Activated CD4-positive, CD25-positive, alpha-beta regulatory T cell (primary cell): ENCODE results near the gene DYNLT3.

ENCODE experiments used
- DNase-seq, 4 experiments: peaks; one replicate each; lab custom pipeline; 2025; lab: John Stamatoyannopoulos, UW

Gene DYNLT3, protein sequence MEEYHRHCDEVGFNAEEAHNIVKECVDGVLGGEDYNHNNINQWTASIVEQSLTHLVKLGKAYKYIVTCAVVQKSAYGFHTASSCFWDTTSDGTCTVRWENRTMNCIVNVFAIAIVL

DNA sequence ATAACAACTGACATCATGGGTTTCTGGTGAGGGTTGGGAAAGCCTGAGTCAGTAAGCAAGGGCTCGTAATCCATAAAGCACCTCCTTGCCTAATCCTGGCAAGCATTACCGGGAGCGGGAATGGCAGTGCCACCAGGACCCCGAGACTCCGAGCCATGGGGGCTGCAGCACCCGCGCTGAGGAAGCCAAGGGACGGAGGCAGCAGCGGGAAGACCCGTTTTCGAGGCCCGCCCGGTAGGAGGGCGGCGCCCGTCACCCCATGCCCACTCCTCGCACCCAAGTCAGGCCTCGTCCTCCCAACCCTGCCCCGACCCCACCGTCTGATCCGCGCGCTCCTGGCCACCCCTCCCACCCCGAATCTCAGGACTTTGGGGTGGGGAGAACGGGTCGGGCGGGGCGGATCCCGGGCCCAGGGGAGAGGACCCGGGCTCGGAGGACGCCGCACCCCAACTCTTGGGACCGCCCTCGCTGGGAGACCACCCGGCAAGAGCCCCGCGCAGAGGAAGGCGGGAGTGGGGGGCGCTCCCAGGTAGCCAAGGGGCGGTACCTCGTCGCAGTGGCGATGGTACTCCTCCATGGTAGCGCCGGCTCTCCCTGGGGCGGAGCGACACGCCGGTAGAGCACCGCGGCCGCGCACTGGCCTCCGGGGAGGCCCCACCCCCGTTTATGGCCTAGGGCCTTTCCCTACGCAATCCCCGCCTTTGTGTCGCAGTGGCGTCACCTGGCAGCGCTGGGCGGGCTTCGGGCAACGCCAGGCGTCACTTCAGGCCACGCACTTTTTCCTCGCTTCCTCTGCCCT lies at the start of gene DYNLT3:
DYNLT3 (minus strand) TSS at position 638 of the 799 bp plus-strand sequence; CDS start at position 577, 61 bp downstream.
- peak; percentile 29 to 56 (median 36) for DNase-seq

DNA sequence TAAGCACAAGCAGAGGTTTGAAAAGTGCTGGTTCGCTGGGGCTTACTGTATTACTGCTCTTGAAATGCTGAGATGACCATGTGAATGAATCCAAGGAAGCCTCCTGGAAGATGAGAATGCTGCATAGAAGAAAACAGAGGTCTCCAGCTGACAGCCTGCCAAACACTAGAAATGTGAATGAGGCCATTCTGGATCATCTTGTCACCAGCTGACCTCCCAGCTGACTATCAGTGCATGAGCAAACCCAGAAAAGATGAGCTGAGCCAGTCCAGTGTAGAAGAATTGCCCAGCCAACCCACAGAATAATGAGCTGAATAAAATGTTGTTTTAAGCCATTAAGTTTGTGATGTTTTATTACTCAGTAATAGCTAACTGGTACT lies 49.1 kb upstream of the DYNLT3 start:
- DNase-seq = no peak

- DNase-seq = no peak
Measured at GRCh38 chrX:37895795-37896510, 48.6 kb upstream of the DYNLT3 start.

DNA sequence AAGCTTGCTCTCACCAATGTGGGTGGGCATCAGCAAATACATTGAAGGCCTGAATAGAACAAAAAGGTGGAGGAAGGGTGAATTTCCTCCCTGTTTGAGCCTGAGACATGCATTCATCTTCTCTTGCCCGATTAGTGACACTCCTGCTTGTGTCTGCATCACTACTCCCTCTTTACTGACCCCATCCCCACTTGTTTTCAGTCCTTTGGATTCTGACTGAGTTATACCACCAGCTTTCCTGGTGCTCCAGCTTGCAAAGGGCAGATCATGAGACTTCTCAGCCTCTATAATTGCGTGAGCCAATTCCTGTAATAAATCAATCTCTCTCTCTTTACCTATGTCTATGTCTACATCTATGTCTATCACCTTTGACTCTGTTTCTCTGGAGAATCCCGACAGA lies 47.4 kb upstream of the DYNLT3 start:
- no peak for DNase-seq

GRCh38 chrX:37888010-37888409 lies 40.6 kb upstream of the DYNLT3 start:
- no peak for DNase-seq

DNA sequence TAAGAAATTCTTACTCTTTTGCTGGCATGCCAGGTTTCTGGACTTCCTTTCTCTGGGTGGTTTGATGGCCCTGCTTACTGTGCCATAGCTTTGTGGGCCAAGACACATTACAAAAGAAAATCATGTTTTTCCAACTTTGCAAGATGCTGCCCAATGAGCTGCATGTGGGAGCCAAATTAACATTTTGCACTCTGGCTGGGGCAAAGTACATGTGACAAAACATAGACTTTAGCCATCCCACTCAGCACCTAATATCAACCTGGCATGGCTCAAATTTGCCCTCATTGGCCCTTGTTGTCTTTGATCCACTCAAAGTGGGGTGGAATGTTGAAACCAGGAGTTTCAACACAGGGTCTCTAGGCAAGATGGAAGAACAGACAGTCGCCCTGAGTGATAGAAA lies 40.0 kb upstream of the DYNLT3 start:
- DNase-seq = no peak

GRCh38 chrX:37883196-37883595 lies 35.8 kb upstream of the DYNLT3 start:
- DNase-seq = no peak

GRCh38 chrX:37879692-37880091 lies 32.3 kb upstream of the DYNLT3 start:
- no peak for DNase-seq

DNA sequence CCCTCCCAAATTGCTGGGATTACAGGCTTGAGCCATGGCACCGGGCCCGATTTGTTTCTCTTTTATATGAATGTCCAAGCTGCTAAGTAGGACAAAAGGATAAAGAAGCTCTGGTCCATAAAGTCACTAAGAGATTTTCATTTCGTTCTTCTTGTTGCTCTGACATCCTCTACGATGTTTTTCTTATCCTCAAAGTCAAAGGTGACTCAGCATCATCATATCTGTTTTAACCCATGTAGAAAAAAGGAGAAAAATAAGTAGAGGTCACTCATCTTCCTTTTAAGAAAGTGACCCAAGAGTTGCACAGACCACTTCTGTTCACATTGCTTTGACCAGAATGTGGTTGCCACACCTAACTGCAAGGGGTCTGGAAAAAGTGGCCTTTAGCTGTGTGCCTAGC lies 29.3 kb upstream of the DYNLT3 start:
- DNase-seq = no peak

- no peak for DNase-seq
Measured at GRCh38 chrX:37875675-37876074, 28.3 kb upstream of the DYNLT3 start.

GRCh38 chrX:37873220-37873619 lies 25.8 kb upstream of the DYNLT3 start:
- no peak for DNase-seq

- DNase-seq = no peak
Measured at GRCh38 chrX:37872303-37872655, 24.9 kb upstream of the DYNLT3 start.

- DNase-seq = no peak
Measured at GRCh38 chrX:37871626-37872302, 24.4 kb upstream of the DYNLT3 start.

DNA sequence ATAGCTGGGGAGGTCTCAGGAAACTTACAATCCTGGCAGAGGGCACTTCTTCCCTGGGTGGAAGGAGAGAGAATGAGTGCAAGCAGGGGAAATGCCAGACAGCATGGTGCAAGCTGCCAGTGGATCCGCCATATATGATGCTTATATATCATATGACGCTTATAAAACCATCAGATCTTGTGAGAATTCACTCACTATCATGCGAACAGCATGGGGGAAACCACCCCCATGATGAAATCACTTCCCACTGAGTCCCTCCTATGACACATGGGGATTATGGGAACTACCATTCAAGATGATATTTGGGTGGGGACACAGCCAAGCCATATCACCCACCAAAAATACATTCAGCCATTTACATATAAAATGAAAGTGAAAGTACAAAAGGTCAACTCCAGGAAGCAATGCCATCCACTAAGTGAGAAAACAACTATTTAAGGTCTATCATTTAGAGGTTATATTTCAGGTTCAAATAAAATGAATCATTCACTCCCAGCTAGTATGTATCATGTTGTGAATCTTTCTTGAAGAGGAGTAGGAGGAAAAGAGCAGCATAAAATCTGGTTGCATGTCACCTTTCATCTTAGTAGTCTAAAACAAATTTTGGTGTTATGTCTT lies 20.3 kb upstream of the DYNLT3 start:
- DNase-seq = no peak

DNA sequence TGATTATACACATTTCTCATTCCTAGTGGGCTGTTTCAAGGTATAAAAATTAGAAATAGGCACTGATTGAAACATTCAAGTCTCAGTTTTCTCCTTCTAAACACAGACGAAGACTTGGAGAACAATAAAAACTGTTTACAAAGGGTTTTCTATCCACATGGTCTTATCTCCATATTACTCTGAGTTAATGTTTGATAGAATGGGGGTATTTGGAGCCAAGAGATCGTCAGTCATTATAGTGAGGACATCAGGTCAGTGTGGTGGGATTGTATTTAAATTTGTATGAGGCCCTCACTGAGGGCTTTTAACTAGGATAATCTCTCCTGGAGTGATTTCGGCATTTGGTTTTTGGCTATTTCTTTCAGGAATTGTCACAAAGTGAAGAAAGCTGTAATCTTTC lies 16.4 kb upstream of the DYNLT3 start:
- no peak for DNase-seq

GRCh38 chrX:37862851-37863250 lies 15.5 kb upstream of the DYNLT3 start:
- DNase-seq = no peak

DNA sequence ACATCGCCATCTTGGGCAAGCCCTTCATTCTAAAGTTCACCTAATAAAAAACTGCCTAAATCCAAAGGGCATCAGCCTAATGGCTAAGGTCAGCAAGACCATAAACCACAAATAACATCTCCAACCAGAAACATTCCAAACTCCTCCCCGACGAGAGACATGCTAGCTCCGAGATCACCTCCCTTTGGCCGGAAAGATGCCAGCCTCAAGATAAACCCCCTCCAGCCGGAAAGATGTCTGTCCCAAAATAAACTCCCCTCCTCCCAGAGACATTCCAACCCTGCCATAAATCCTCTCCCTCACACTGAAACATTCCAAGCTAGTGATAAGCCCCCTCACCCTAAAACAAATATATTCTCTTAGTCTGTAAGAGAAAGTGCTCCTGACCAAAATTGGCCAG lies 13.3 kb upstream of the DYNLT3 start:
- no peak for DNase-seq

DNA sequence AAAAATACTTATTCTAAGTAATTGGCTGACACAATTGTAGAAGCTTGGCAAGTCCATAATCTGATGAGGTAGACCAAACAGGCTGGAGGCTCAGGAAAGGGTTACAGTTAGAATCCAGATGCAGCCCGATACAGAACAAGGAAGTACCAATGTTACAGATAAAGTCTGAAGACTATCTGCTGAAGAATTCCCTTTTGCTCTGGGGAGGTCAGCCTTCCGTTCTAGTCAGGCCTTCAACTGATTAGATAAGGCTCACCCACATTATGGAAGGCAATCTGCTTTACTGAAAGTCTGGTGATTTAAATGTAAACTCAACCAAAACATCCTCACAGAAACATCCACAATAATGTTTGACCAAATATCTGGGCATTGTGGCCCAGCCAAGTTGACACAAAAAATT lies 7.4 kb upstream of the DYNLT3 start:
- DNase-seq = no peak

DNA sequence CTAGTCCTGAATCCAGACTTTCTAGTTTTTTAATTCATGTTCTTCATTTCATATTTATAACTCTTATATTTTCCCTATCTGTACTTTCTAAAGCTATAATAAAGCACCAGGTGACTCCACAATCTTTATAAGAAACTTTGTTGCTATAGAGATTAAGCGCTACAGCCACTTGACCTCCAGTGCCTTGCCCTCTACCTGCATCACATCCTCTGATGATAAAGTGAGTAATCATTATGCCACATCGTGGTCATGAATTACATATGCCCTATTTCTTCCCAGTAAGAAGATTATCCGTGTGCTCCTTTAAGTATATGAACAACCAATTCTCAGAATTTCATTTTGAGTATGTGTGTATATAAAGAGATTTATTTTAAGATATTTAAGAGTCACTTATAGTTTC lies 6.8 kb upstream of the DYNLT3 start:
- no peak for DNase-seq

GRCh38 chrX:37847733-37848197 lies 394 bp upstream of the DYNLT3 start:
- no peak for DNase-seq

- DNase-seq = no peak
Measured at GRCh38 chrX:37846558-37846933, 825 bp downstream of the DYNLT3 start.

DNA sequence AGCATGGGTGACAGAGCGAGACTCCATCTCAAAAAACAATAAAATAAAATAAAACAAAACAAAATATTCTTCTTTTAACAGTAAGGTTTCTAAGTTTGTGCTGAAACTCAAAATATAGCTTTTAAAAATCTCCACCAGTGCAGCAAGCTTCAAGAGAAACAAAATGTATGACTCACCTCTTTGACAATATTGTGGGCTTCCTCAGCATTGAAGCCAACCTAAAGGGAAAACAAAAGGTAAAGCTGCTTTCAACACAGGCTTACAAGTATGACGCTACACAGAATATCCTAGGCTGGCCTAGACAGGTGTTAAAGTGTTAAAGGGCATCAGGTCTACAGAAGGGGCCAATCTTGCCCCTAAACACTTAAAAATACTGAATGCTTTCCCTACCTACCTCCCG lies 1.2 kb downstream of the DYNLT3 start:
- no peak for DNase-seq
